ENCODE data around the gene CBARP. TPM values are rescaled to one million over a fixed set of nuclear protein-coding genes. Genes with fewer than 3 reads are reported as not detected.
A peak's percentile ranks its signal among the peaks of the same experiment; 100 is the strongest.

Gene CBARP
- total and polyA plus RNA-seq, 2 of the 13 experiments (the other 11 are each of a cell fraction or from before 2014, with no cell fraction given), result 1.2 to 1.4 TPM

DNA sequence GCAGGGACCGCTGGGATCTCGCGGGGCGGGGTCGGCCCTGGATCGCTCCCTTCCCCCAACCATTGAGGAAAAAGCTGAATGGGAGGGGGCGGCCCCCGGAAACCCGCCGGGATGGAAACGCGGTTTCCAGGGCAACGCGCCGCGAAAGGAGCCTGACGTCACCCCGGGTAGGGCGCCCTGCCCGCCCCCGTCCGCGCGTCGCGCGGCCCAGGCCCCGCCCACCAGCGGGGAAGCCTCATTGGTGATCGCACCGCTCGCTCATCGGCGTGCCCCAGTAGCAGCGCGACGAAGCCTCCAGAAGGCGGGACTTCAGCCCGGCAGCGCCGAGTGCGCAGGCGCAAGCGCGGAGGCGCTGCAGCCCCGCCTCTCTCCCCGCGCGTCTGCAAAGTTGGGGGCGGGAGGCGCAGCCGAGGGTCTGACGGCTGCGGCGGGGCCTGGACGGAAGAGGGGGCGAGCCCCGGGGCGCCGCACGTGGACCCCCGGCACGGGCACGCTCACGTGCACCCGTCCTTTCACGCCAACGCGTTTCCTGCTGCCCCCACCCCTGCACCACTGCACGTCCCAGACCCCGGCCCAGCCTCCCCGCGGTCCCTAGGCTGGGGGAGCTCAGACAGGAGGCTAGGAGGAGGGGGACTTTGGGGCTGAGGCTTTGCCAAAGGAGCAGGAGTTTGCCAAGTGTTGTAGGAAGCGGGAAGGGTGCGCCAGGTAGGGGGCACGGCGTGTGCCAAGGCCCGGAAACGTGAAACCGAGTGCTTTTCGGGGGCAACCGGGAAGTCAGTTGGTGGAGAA, 23.1 kb upstream of the CBARP start (continued):
- TF ChIP-seq ZNF660 (CRISPR knock-in tag; IDR thresholded peaks at IDR 0.05; ENCODE audit: borderline replicate concordance, low read depth) (no peak), ZBTB8A (CRISPR knock-in tag; IDR thresholded peaks at IDR 0.05; ENCODE audit: borderline replicate concordance, low read depth) (no peak), ZNF441 (CRISPR knock-in tag; IDR thresholded peaks at IDR 0.05; ENCODE audit: borderline replicate concordance) (0 out of 2 replicates have a peak, but pooled peaks have one; percentile 35), ZNF607 (CRISPR knock-in tag; IDR thresholded peaks at IDR 0.05; ENCODE audit: borderline replicate concordance) (peak; percentile 70; the same call in 1 of the 2 replicates), POLR2AphosphoS2 (IDR thresholded peaks at IDR 0.05; ENCODE audit: low read depth, low read length) (no peak), ZNF350 (CRISPR knock-in tag; IDR thresholded peaks at IDR 0.05; ENCODE audit: borderline replicate concordance, low read depth) (no peak), ZNF24 (IDR thresholded peaks at IDR 0.05) (no peak), KLF13 (CRISPR knock-in tag; IDR thresholded peaks at IDR 0.05) (0 out of 2 replicates have a peak, but pooled peaks have one; percentile 38), ZNF33A (CRISPR knock-in tag; IDR thresholded peaks at IDR 0.05; ENCODE audit: borderline replicate concordance) (no peak), RXRB (CRISPR knock-in tag; IDR thresholded peaks at IDR 0.05; ENCODE audit: borderline replicate concordance) (no peak), ZNF317 (CRISPR knock-in tag; IDR thresholded peaks at IDR 0.05) (no peak), SRY (CRISPR knock-in tag; IDR thresholded peaks at IDR 0.05) (no peak), TEAD3 (CRISPR knock-in tag; optimal IDR thresholded peaks at IDR 0.05; ENCODE audit: borderline replicate concordance) (no peak), CEBPG (CRISPR knock-in tag; IDR thresholded peaks at IDR 0.05) (no peak), ZNF160 (CRISPR knock-in tag; IDR thresholded peaks at IDR 0.05) (0 out of 2 replicates have a peak, but pooled peaks have one; percentile 8), ZNF883 (CRISPR knock-in tag; IDR thresholded peaks at IDR 0.05; ENCODE audit: not compliant biosample characterization) (no peak), ZNF496 (CRISPR knock-in tag; IDR thresholded peaks at IDR 0.05; ENCODE audit: insufficient replicate concordance) (no peak), HMGA1 (CRISPR knock-in tag; conservative IDR thresholded peaks at IDR 0.05) (no peak), SIN3B (IDR thresholded peaks at IDR 0.05; ENCODE audit: low read length) (0 out of 2 replicates have a peak, but pooled peaks have one; percentile 31), MXI1 (IDR thresholded peaks at IDR 0.05; ENCODE audit: borderline replicate concordance, low read depth, low read length) (peak; percentile 80; the same call in 2 of the 3 replicates), TAF1 (CRISPR knock-in tag; IDR thresholded peaks at IDR 0.05) (peak; percentile 53), SMYD3 (CRISPR knock-in tag; IDR thresholded peaks at IDR 0.05) (no peak), KLF6 (CRISPR knock-in tag; IDR thresholded peaks at IDR 0.05) (0 out of 2 replicates have a peak, but pooled peaks have one; percentile 38), TAF15 (IDR thresholded peaks at IDR 0.05; ENCODE audit: low read depth, low read length, poor library complexity, severe bottlenecking) (no peak), DNMT1 (CRISPR knock-in tag; IDR thresholded peaks at IDR 0.05) (no peak)
- TF ChIP-seq, protein P1, sequence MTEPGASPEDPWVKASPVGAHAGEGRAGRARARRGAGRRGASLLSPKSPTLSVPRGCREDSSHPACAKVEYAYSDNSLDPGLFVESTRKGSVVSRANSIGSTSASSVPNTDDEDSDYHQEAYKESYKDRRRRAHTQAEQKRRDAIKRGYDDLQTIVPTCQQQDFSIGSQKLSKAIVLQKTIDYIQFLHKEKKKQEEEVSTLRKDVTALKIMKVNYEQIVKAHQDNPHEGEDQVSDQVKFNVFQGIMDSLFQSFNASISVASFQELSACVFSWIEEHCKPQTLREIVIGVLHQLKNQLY (CRISPR knock-in tag; IDR thresholded peaks at IDR 0.05), result no peak
- TF ChIP-seq, protein P2, sequence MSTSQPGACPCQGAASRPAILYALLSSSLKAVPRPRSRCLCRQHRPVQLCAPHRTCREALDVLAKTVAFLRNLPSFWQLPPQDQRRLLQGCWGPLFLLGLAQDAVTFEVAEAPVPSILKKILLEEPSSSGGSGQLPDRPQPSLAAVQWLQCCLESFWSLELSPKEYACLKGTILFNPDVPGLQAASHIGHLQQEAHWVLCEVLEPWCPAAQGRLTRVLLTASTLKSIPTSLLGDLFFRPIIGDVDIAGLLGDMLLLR (CRISPR knock-in tag; IDR thresholded peaks at IDR 0.05), result 0 out of 2 replicates have a peak, but pooled peaks have one; percentile 30
- TF ChIP-seq, protein P3, sequence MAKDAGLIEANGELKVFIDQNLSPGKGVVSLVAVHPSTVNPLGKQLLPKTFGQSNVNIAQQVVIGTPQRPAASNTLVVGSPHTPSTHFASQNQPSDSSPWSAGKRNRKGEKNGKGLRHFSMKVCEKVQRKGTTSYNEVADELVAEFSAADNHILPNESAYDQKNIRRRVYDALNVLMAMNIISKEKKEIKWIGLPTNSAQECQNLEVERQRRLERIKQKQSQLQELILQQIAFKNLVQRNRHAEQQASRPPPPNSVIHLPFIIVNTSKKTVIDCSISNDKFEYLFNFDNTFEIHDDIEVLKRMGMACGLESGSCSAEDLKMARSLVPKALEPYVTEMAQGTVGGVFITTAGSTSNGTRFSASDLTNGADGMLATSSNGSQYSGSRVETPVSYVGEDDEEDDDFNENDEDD (CRISPR knock-in tag; IDR thresholded peaks at IDR 0.05; ENCODE audit: borderline replicate concordance), result peak; percentile 37; the same call in 1 of the 2 replicates
